ENCODE data around the gene ATL3.

DNA sequence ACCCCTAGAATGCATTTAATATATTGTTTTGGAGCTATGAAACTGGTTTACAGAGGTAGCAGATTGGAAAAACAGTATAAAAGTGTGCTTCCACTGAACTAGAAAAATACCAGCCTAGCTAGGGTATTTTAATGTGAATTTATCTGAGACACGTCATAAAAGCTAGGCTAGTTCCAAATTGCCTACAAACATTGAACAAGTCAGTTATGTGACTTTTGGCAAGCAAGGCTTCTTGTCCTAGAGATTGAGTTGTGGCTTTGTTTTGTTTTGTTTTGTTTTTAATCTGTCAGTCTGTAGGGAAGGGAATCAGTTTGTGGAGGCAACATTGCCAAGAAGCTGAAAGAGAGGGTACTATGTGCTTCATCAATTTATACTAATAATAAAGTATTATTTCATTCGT, 34.4 kb upstream of the ATL3 start:
- TF ChIP-seq POLR2A (IDR thresholded peaks at IDR 0.05; ENCODE audit: low read depth, low read length) (no peak), POLR2AphosphoS5 (IDR thresholded peaks at IDR 0.05; ENCODE audit: insufficient read depth, low read depth, low read length) (no peak), EZH2 (IDR thresholded peaks at IDR 0.05; ENCODE audit: borderline replicate concordance, low read depth, low read length, severe bottlenecking) (no peak), FOS (IDR thresholded peaks at IDR 0.05; ENCODE audit: borderline replicate concordance, insufficient read depth, low read length) (no peak), GATA2 (IDR thresholded peaks at IDR 0.05; ENCODE audit: insufficient read depth, insufficient read length, low read depth, low read length) (no peak), JUN (IDR thresholded peaks at IDR 0.05; ENCODE audit: borderline replicate concordance, insufficient read depth, insufficient read length, low read depth) (no peak)
- TF ChIP-seq, protein P1, sequence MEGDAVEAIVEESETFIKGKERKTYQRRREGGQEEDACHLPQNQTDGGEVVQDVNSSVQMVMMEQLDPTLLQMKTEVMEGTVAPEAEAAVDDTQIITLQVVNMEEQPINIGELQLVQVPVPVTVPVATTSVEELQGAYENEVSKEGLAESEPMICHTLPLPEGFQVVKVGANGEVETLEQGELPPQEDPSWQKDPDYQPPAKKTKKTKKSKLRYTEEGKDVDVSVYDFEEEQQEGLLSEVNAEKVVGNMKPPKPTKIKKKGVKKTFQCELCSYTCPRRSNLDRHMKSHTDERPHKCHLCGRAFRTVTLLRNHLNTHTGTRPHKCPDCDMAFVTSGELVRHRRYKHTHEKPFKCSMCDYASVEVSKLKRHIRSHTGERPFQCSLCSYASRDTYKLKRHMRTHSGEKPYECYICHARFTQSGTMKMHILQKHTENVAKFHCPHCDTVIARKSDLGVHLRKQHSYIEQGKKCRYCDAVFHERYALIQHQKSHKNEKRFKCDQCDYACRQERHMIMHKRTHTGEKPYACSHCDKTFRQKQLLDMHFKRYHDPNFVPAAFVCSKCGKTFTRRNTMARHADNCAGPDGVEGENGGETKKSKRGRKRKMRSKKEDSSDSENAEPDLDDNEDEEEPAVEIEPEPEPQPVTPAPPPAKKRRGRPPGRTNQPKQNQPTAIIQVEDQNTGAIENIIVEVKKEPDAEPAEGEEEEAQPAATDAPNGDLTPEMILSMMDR (IDR thresholded peaks at IDR 0.05; ENCODE audit: extremely low read depth in 1 of 2, insufficient read depth in 1 of 2, low read depth in 1 of 2, low read length in 2 of 2) = no peak
- TF ChIP-seq, protein P2, sequence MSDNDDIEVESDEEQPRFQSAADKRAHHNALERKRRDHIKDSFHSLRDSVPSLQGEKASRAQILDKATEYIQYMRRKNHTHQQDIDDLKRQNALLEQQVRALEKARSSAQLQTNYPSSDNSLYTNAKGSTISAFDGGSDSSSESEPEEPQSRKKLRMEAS (IDR thresholded peaks at IDR 0.05; ENCODE audit: insufficient read depth, insufficient read length) = no peak

All from endothelial cell of umbilical vein (primary cell).